Endometrial microvascular endothelial cells (primary cell): ENCODE measurements around the gene CHRM1. TPM values are rescaled to one million over a fixed set of nuclear protein-coding genes. Genes with fewer than 3 reads are reported as not detected.

Experiments
- in situ Hi-C: cut with HindIII; loops from 2 replicates; pipeline ENCODE4 v1.10.0; 2017; ENCODE audit warnings: low sequenced_read_pairs, low pct_unique_long_range_greater_than_20kb; ENCODE audit errors: inconsistent ontology term
- total RNA-seq: library from RNA; depleted of rRNA; stranded (reverse); fragments of >200 nt; gene quantifications from one replicate; pipeline ENCODE4 v1.2.3, GENCODE V29; 2015; ENCODE audit errors: inconsistent ontology term

The CHRM1 gene
- total RNA-seq, 1 donor from 2014 or later: not detected

GRCh38 chr11:62910141-62910882 lies 10.9 kb downstream of the CHRM1 start:
- in situ Hi-C loops: loop anchor here (25.0 kb wide), 1 partner anchor 102 kb away; the partner anchor contains the start of gene SLC22A8

DNA sequence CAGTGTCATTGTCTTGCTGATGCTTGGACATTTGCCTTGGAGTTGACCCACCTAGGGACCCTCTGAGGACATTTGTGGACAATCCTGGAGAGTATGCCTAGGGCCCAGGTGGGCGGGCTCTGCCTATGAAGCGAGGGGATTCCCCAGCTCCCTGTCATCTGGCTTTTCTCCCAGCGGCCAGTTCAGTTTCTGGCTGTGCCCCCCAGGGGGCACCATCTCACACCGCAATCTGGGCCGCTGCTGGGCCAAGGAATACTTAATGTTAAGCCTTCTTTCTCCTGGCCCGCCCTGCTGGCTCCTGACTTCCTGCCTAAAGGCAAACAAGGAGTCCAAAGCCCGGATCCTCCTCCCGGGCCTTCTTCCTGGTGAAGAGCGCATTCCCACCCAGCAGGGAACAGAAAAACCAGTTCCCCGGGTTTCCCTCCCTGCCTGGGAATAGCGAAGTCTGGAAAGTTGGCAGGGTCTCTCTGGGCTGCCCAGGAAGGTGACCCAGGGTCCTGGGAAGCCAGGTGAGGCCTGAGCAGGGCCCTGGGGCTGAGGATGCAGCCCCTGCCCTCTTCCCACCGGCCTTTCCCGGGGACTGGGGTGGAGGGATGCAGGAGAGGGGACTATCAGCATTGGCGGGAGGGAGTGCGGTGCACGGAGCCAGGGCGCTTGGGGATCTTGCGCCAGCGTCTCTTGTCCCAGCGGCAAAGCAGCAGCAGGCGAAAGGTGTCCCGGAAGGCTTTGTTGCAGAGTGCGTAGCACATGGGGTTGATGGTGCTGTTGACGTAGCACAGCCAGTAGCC lies 11.9 kb downstream of the CHRM1 start:
- in situ Hi-C loops: loop anchor here (25.0 kb wide), 1 partner anchor 103 kb away; the partner anchor contains the start of gene SLC22A8

DNA sequence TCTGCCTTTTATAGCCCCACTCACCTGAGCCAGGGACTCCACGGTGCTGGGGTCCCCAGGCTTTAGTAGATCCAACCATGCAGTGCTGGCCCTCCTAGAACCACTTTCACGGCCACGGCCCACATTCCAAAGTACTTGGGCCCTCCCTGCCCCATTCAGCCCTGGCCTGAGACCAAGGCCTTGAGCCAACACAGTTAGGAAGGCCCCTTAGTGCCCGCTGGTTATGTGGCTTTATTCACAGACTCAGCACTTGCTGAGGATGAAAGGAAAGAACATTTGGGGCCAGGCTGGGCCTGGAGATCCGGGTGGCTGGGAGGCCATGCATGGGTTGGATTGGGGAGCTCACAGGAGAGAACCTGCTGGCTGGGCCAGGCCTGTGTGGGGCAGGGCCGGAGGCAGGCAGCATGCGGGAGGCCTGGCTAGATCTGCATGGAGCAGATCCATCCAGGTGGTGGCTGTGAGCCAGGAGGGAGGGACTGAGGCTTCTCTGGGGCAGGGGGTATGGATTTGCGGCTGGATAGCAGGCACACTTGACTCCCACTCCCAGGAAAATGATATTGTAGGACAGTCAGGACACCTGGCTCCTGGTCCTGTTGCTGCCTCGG lies 12.6 kb downstream of the CHRM1 start:
- in situ Hi-C loops: loop anchor here (25.0 kb wide), 1 partner anchor 104 kb away; the partner anchor contains the start of gene SLC22A8

GRCh38 chr11:62905927-62906531 lies 15.1 kb downstream of the CHRM1 start:
- in situ Hi-C loops: loop anchor here (25.0 kb wide), 1 partner anchor 106 kb away; the partner anchor contains the start of gene SLC22A8

DNA sequence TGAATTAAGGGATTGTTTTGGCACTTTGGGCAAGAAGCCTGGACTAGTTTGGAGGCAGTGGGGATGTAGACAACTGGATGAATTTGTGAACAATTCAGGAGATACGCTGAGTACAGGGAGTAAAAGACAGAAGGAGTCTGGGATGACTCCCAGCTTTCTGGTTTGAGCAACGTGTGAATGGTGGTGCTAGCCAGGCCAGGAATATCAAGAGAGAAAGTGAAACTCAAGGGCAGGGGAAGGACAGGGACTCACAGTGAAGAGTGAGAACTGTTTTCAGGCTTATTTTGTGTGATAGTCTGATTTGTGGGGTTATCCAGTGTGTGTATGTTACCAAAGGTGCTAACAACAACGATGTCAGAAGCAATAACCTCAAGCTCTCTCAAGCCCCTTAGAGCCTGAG lies 15.9 kb downstream of the CHRM1 start:
- in situ Hi-C loops: loop anchor here (25.0 kb wide), 1 partner anchor 107 kb away; the partner anchor contains the start of gene SLC22A8

DNA sequence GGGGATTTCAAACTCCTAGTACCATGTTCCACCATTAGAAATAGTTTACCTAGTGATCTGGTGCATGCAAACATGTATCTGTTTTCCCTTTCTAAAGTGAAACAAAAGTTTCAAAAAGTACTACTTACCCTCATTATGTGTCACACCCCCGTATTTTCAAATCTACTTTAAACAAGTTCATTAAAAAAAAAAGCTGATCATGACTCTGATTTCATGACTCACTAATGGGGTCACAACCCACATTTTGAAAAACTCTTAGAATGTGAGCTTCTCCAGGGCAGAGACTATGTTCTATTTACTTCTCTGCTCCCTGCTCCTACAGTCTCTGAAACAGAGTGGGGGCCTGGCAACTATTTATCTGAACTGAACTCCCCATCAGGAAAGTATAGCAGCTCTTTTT lies 18.2 kb downstream of the CHRM1 start:
- in situ Hi-C loops: loop anchor here (25.0 kb wide), 1 partner anchor 109 kb away; the partner anchor contains the start of gene SLC22A8

DNA sequence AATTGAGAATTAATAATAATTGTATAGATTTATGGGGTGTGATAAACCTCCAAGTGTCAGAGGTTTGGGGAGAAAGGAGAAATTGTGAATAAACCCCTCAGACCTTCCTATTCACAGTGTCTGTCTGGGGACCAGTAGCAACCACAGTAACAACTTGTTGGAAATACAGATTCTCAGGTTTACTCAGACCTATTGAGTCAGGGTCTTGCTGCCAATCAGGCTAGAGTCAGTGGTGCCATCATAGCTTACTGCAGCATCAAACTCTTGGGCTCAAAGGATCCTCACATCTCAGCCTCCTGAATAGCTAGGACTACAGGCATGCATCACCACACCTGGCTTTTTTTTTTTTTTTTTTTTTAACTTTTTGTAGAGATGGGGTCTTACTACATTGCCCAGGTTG lies 23.1 kb downstream of the CHRM1 start:
- in situ Hi-C loops: no loop called here

GRCh38 chr11:62897311-62897710 lies 23.9 kb downstream of the CHRM1 start:
- in situ Hi-C loops: no loop called here

DNA sequence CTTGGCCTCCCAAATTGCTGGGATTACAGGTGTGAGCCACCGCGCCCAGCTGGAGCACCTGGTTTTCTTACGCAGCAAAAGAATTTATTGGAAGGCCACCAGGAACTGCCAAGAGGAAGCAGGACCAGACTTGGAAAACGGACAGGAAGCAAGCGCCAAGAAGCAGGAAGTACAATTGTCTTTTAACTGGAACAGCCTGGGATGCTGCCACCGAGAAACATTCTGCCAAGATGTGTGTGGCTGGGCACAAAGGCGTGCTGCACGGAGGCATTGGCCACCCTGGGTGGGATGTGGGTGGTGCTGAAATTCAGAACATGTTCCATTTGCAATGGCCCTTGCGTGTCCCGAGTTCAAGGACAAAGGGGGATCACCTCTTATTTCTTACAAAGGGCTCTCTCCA lies 25.1 kb downstream of the CHRM1 start:
- in situ Hi-C loops: no loop called here

DNA sequence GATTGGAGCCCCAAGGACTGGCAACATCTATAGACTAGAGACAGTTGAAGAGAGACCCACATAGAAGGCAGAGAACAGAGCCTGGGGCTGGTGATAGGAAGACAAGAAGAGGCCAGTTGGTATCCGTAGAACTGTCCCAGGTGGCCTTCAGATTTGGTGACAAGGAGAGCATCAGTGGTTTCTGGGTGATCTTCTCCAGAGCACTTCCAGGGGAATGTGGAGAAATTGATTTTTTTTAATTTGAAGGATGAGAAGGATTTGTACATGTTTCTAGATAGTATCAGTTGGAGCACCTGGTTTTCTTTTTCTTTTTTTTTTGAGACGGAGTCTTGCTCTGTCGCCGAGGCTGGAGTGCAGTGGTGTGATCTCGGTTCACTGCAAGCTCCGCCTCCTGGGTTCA lies 25.7 kb downstream of the CHRM1 start:
- in situ Hi-C loops: no loop called here

GRCh38 chr11:62892077-62892922 lies 28.9 kb downstream of the CHRM1 start:
- in situ Hi-C loops: no loop called here

DNA sequence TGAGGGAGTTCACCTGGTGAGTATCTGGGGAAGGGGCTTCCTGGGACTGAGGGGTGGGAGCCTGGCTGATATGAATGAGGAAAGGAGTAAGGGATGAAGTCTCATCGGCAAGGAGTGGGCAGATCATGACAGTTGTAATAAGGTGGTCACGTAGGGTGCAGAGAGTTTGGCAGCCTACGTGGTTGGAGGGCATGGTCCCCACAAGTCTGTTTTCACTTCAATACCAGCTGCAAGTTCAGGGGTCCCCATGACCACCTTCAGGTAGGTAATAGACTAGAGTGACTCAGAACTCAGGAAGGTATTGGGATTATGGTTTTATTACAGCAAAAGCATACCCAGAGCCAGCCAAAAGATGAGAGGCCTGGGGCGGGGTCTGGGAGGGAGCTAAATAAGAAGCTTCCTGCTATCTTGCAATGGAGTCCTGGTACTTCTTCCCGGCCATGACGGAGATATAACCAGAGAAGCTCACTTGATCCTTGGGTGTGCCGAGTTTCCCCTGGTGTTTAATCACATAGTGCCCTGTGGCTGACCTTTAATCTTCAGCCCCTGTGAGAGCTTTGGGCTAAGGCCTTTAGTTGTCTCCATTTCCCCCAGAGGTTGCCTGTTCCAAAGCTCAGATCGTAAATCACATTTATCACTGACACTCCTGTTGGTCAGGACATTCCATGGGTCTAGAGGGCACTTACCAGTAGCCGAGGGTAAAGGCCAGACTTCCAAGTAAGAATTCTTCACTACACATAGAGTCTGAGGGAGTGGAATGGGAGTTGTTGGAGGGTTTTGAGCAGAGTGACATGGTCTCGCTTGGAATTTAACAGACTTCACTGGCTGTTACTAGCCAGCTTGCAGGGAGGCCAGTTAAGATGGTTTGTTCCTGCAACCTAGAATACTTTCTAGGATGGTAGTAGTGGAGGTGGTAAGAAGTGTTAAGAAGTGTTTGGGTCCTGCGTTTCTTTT lies 31.4 kb downstream of the CHRM1 start:
- in situ Hi-C loops: no loop called here

GRCh38 chr11:62889126-62889483 lies 32.1 kb downstream of the CHRM1 start:
- in situ Hi-C loops: no loop called here

GRCh38 chr11:62888406-62888805 lies 32.8 kb downstream of the CHRM1 start:
- in situ Hi-C loops: no loop called here

- in situ Hi-C loops: no loop called here
Observed at GRCh38 chr11:62885137-62885750, 35.9 kb downstream of the CHRM1 start.

GRCh38 chr11:62883673-62884072 lies 37.5 kb downstream of the CHRM1 start:
- in situ Hi-C loops: no loop called here
